ENCODE data around the gene LTB4R2. TPM values are rescaled to one million over a fixed set of nuclear protein-coding genes. Genes with fewer than 3 reads are reported as not detected.

LTB4R2 gene
- total RNA-seq, 1 donor from 2014 or later: 13.3 TPM

GRCh38 chr14:24298892-24299254 is 11.1 kb upstream of the LTB4R2 start:
- DNase-seq (ENCODE audit: low spot score): no peak
- no peaks in the 10 kb centered on the region for H3K9me3 Mint-ChIP-seq (ENCODE audit: unreplicated experiment)
- peaks cover 14% of the 10 kb centered on the region for H3K27me3 Mint-ChIP-seq (ENCODE audit: unreplicated experiment)
- peak overlapping the region; percentile 97 for H3K4me3 Mint-ChIP-seq (ENCODE audit: unreplicated experiment)
- peak overlapping the region; percentile 89 for H3K27ac Mint-ChIP-seq (ENCODE audit: unreplicated experiment)
- peaks cover 34% of the 10 kb centered on the region for H3K36me3 Mint-ChIP-seq (ENCODE audit: low read depth, unreplicated experiment)
- TF ChIP-seq CTCF (IDR thresholded peaks at IDR 0.05; ENCODE audit: unreplicated experiment): no peak
- H3K4me1 Mint-ChIP-seq (ENCODE audit: unreplicated experiment): peaks cover 24% of the 10 kb centered on the region

- peaks cover 38% of the 10 kb centered on the region for H3K36me3 Mint-ChIP-seq (ENCODE audit: low read depth, unreplicated experiment)
- DNase-seq (ENCODE audit: low spot score): peak; percentile 89
- peaks cover 24% of the 10 kb centered on the region for H3K4me1 Mint-ChIP-seq (ENCODE audit: unreplicated experiment)
- peak within 1 kb of the TSS; percentile 89 for H3K27ac Mint-ChIP-seq (ENCODE audit: unreplicated experiment)
- H3K27me3 Mint-ChIP-seq (ENCODE audit: unreplicated experiment): peaks cover 14% of the 10 kb centered on the region
- no peaks in the 10 kb centered on the region for H3K9me3 Mint-ChIP-seq (ENCODE audit: unreplicated experiment)
- peak within 1 kb of the TSS; percentile 97 for H3K4me3 Mint-ChIP-seq (ENCODE audit: unreplicated experiment)
- no peak for TF ChIP-seq CTCF (IDR thresholded peaks at IDR 0.05; ENCODE audit: unreplicated experiment)
Measured at GRCh38 chr14:24299255-24300191, 10.4 kb upstream of the LTB4R2 start, which contains the start of the genes DHRS1 and NOP9. Gene DHRS1 (minus strand): TSS chr14:24299780. CDS start chr14:24299106, 674 bp downstream. Gene NOP9 (plus strand): TSS chr14:24299850. CDS start chr14:24299955, 105 bp downstream.

- Mint-ChIP-seq H3K4me1 (ENCODE audit: unreplicated experiment) (peaks cover 24% of the 10 kb centered on the region), H3K27ac (ENCODE audit: unreplicated experiment) (peak overlapping the region; percentile 74), H3K36me3 (ENCODE audit: low read depth, unreplicated experiment) (peaks cover 43% of the 10 kb centered on the region), H3K27me3 (ENCODE audit: unreplicated experiment) (peaks cover 16% of the 10 kb centered on the region), H3K4me3 (ENCODE audit: unreplicated experiment) (peak overlapping the region; percentile 93), H3K9me3 (ENCODE audit: unreplicated experiment) (no peaks in the 10 kb centered on the region)
- TF ChIP-seq CTCF (IDR thresholded peaks at IDR 0.05; ENCODE audit: unreplicated experiment): no peak
- DNase-seq (ENCODE audit: low spot score): no peak
Measured at GRCh38 chr14:24300326-24300980, 9.5 kb upstream of the LTB4R2 start.

- Mint-ChIP-seq H3K36me3 (ENCODE audit: low read depth, unreplicated experiment) (peaks cover 40% of the 10 kb centered on the region), H3K27ac (ENCODE audit: unreplicated experiment) (no peak overlapping the region), H3K4me1 (ENCODE audit: unreplicated experiment) (peaks cover 28% of the 10 kb centered on the region), H3K27me3 (ENCODE audit: unreplicated experiment) (peaks cover 14% of the 10 kb centered on the region), H3K4me3 (ENCODE audit: unreplicated experiment) (peak overlapping the region; percentile 62), H3K9me3 (ENCODE audit: unreplicated experiment) (no peaks in the 10 kb centered on the region)
- TF ChIP-seq CTCF (IDR thresholded peaks at IDR 0.05; ENCODE audit: unreplicated experiment): no peak
- no peak for DNase-seq (ENCODE audit: low spot score)
Measured at GRCh38 chr14:24304019-24304387, 5.9 kb upstream of the LTB4R2 start.
